Lung microvascular endothelial cell (primary cell): ENCODE data around the gene GLE1. TPM values are rescaled to one million over a fixed set of nuclear protein-coding genes. Genes with fewer than 3 reads are reported as not detected.

Experiments used
- DNase-seq, 2 donors: peaks; one replicate each; pipeline versions ENCODE4 v3.0.0 to v3.0.0-alpha.2; 2010; ENCODE audit warnings: low read depth in 2 of 2
- total RNA-seq: library from RNA; depleted of rRNA; stranded (reverse); fragments of >200 nt; gene quantifications from 2 replicates; pipeline ENCODE4 v1.2.1, GENCODE V29; 2014

GLE1 gene, protein sequence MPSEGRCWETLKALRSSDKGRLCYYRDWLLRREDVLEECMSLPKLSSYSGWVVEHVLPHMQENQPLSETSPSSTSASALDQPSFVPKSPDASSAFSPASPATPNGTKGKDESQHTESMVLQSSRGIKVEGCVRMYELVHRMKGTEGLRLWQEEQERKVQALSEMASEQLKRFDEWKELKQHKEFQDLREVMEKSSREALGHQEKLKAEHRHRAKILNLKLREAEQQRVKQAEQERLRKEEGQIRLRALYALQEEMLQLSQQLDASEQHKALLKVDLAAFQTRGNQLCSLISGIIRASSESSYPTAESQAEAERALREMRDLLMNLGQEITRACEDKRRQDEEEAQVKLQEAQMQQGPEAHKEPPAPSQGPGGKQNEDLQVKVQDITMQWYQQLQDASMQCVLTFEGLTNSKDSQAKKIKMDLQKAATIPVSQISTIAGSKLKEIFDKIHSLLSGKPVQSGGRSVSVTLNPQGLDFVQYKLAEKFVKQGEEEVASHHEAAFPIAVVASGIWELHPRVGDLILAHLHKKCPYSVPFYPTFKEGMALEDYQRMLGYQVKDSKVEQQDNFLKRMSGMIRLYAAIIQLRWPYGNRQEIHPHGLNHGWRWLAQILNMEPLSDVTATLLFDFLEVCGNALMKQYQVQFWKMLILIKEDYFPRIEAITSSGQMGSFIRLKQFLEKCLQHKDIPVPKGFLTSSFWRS
- total RNA-seq, result 8.5 and 10.9 TPM in 2 replicates

DNA sequence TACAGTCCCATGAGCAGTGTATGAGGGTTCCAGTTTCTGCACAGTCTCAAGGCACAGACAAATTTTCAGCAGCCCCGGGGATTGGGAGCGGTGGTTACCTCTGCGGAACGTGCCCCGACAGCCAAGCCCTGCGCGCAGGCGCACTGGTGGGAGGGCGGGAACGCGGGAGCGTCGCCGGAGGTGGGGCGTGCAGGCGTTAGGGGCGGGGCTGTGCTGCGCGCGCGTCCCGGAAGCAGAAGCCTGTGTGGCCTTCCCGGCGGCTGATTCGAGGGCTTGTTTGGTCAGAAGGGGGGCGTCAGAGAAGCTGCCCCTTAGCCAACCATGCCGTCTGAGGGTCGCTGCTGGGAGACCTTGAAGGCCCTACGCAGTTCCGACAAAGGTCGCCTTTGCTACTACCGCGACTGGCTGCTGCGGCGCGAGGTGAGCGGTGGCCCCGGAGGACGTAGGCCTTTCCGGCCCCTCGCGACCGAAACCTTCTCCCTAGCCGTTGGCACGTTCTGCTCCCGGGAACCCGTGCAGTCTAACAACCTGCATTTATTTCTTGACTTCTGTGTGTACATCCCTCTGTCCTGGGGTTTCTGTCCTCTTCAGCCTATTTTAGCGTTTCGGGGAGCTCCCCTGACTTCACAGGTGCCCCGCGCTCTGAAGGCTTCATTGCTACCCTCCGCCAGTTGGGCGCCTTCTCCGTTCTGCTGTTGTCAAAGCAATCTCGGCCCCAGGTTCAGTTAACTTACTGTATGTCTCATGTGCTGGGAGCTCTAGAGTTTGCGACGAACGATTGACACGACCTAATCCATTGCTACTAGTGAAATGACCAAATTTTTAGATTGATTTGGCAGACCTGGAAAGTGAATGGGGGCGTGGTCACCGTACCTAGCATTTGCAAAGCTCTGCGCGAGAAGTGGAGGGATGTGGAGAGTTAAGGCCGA lies at the start of gene GLE1:
GLE1 (plus strand) TSS at position 235 of the 929 bp plus-strand sequence; CDS start at position 322, 87 bp downstream.
- DNase-seq, result peak; percentile 94 to 96

DNA sequence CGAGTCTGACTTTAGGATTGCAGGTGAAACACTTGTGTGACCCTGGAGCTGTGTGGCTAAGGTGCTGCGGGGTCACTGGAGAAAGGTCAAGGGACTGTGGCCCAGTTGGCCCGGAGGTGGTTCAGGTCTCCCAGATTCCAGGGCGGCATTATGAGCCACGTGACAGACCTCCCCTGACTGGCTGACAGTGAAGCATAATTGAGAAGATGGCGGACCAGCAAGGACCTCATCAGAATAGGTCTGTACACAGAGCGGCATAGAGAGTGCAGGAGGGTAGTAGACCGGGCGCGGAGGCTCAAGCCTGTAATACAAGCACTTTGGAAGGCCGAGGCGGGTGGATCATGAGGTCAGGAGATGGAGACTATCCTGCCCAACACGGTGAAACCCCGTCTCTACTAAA lies 49.5 kb upstream of the GLE1 start:
- no peak for DNase-seq

DNA sequence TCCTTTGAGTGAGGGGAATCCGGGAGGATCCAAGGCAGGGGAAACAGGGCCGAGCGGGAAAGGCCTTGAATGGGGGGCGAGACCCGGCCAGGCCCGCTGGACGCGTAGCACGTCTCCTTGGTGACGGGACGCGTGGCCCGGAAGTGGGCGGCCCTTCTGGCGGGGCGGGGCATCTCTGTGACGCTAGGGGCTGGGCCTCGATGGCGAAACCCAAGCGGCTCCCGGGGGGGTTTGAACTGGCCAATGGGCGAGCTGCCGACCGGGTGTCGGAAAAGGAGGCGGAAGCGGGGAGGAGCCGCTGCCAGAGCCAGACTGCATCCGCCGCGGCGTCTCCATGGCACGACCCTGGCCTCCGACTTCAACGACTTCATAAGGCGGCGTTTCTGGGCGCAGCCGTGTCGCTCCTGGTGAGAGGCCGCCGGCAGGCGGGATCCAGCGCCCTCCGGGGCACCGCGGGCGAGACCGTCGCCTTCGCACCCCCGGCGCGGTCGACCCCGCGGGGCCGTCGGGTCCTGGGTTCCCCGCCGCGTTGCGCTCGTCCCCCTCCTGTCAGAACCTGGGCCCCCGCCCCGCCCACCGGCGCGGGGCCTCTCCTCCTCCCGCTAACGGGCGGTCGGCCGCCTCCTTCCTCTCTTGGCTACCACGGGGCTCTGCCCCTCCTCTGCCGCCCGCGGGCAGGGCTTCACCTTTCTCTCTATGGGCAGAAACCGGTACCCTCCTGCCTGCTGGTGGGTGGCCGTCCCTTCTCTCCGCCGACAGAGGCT lies 48.5 kb upstream of the GLE1 start, which contains the start of gene ODF2:
ODF2 (plus strand) TSS at position 158 of the 764 bp plus-strand sequence; CDS start at position 244, 86 bp downstream.
- DNase-seq, result peak; percentile 96

DNA sequence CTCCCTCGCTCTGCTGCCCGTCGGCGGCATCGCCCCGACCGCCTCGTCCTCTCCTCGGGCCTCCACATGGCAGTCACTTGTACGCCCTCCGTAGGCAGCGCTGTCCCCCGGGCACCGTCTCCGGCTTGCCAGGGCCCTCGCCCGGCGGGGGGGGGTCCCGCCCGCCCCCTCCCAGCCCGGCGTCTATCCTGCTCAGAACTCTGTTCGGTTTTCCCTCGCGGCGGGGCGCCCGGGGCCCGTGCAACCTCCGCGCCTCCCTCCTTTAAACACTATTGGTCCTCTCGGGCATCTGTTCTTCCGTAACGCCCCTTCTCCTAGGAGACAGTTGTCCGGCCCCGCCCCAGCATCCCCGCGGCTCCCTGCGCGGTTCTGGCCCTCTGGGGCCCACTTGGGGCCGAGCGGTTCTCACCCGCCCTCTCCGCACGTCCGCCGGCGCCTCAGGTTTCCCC lies 47.9 kb upstream of the GLE1 start:
- DNase-seq, result peak; percentile 65 to 70

DNA sequence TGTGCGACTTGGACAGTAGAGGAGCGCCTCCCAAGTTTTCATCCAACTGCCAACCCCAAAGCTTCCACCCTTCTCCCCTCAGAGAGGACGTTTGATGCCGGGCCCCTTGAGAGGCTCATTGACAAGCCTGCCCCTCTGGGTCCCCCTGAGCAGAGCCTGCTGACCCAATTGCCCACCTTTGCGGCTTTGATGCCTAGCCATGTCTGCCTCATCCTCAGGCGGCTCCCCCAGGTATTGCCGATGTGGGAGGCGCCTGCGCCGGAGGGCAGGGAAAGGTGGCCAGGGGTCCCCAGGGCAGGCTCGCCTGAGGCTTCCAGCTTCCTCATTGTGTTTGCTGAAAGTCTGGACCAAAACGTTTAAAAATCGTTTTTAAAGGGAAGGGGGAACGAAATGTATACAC lies 47.3 kb upstream of the GLE1 start:
- DNase-seq, result no peak

DNA sequence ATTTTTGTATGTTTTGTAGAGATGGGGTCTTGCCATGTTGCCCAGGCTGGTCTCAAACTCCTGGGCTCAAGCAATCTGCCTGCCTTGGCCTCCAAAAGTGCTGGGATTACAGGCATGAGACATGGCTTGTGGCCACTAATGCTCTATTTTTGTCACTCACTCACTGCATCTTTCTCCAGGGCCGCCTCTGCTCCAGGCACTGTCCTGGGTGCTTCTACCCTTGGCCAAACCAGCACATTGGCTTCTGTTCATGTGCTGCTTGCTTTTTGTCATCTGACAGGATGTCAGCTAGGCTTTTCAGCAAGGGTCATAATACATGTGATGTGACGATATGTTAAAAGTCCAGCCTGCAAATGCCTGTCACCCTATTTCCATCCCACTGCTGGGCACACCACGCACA lies 45.5 kb upstream of the GLE1 start:
- DNase-seq, result no peak

DNA sequence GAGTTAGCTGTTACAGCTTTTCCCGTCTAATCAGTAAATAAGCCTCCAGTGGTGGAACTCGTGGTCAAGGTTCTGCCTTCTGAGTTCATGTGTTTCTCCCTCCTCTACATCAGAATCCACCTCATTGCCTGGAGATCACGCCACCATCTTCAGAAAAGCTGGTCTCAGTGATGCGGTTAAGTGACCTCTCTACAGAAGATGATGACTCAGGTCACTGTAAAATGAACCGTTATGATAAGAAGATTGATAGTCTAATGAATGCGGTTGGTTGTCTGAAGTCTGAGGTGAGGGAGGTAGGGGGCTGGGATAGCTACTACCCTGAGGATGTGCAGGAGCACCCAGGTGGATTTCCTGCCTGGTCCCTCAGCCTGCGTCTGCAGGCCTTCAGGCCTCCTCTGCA lies 35.4 kb upstream of the GLE1 start:
- DNase-seq, result no peak

DNA sequence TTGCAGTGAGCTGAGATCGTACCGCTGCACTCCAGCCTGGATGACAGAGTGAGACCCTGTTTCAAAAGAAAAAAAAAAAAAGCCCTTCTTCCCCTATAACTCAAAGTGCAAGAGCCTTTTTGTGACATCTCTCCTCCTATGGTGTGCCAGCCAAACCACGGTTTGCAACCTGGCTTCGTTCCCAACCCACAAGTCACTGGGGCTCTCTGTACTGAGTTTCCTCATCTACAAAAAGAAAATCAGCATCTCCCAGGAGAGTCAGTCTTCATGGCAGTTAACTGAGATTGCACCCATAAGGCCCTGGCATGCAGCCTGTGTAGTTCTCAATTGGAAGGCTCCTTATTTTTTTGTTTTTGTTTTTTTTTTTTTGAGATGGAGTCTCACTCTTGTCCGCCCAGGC lies 34.0 kb upstream of the GLE1 start:
- no peak for DNase-seq

DNA sequence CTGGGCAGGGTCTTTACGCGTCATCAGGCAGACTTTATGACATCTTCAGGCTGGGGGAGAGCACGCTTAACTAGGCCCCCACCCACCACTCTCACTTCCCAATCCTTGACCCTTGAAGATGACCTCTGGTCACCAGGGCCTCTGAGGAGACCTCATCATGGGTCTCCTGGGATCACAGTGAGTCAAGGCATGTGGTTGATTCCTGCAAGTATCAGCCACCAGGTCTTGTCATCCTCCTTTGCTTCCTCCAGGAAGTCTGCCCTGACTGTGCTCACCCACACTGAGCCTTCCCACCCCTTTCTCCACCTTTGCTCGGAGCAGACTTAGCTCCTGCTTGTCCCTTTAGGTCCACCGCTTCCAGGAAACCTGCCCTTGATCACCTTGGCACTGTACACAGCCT lies 31.4 kb upstream of the GLE1 start:
- DNase-seq, result no peak

DNA sequence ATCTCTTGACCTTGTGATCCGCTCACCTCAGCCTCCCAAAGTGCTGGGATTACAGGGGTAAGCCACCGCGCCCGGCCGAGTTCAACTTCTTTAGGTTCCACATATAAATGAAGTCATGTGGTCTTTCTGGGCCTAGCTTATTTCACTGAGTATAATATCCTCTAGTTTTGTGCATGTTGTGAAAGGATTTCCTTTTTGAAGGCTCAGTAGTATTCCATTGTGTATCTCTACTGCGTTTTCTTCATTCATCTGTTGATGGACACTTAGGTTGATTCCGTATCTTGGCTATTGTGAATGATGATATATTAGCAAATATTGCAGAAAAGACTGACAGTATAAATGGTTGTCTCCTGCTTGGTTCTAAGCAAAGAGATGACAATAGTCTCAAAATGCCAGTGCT lies 28.7 kb upstream of the GLE1 start:
- no peak for DNase-seq

DNA sequence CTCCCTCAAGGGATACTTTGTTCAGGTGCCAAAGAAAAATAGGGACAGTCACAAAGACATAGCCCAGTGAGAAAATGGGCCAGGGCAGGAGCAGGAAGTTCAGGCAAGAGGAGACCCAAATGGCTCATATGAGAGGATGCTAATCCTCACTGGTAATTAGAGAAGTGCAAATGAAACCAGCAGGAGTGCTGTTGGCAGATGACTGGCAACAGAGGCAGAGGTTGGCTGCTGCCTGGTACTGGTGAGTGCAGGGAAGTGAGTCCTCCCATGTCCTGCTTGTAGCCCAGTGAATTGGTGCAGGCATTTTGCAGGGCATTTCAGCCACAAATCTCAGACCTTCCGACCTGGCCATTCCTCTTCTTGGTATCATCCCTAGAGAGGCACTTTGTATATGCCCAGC lies 25.3 kb upstream of the GLE1 start:
- no peak for DNase-seq

DNA sequence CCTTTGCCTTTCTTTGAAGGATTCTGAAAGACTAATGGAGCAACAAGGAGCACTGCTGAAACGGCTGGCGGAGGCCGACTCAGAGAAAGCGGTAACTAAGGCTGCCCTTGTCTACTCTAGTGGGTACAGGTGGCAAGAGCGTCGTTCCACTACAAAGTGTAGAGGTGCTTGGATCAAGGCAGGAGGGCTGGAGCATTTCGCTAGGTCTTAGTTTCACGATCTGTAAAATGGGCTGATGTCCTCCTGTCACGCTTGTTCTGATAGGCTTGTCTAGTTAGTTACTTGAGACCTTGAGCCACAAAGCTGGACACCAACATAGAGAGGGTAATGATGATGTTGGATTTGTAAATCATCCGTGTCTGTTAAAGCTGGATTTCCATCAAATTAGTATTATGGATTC lies 23.0 kb upstream of the GLE1 start:
- no peak for DNase-seq

DNA sequence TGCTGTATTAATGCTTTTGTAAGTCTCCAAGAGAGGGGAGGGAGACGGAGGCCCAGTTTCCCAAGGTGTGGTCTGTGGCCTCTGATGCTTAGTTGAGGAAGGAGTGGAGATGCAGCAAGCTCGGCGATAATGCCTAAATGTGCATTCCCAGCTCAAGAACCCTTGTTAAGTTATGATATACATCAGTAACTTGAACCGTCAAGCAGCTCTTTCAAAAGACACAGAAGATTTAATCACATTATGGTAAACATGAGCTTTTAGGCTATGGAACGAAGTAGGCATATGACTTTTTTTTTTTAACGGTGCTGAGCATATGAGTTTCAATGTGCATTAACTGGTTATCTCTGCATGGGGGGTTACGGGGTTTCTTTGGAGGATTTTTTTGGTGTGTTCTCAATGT lies 22.3 kb upstream of the GLE1 start:
- no peak for DNase-seq

DNA sequence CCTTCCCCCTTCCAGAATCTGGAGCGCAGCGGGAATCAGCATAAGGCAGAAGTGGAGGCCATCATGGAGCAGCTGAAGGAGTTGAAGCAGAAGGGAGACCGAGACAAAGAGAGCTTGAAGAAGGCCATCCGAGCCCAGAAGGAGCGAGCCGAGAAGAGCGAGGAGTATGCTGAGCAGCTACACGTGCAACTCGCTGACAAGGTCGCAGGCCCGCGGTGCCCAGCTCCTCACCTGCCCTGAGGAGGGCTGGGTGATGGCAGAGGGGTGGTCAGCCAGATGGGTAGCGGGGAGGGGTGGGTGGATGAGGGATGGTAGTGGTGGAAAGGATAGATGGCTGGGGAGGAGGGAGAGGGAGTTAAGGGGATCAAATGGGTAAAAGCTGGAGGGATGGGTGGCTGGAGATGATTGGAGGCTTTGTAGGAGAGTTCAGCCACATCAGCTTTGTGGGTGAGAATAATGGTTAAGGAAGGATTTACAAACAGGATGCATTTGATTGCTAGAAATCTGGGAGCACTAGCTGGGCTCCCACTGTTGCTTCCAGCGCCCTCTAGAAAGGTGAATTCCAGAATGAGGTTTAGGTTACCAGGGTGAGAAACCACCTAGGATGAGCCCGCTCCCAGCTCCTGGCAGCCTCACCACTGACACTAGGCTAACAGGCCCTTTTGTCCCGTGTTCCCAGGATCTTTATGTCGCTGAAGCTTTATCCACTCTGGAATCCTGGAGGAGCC lies 19.7 kb upstream of the GLE1 start:
- no peak for DNase-seq

DNA sequence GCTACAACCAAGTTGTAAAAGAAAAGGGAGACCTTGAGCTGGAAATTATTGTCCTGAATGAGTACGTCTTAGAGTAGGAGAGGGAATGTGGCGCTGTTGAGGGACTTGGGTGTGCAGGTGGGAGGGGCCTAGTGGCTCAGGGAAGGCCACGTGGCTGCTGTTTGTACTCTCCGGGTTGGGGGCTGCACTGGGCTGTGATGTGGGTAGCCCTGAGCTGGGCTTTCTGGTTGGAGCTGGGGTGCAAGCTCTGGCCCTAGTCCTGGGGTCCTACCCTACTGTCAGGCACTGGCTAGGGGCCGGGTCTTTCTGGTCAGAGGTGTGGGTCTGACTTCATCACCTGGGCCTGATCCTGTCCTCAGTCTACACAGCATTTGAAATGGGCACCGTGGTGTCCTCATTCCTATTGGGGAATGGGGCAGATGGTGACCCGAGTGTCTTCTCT lies 19.1 kb upstream of the GLE1 start:
- no peak for DNase-seq

DNA sequence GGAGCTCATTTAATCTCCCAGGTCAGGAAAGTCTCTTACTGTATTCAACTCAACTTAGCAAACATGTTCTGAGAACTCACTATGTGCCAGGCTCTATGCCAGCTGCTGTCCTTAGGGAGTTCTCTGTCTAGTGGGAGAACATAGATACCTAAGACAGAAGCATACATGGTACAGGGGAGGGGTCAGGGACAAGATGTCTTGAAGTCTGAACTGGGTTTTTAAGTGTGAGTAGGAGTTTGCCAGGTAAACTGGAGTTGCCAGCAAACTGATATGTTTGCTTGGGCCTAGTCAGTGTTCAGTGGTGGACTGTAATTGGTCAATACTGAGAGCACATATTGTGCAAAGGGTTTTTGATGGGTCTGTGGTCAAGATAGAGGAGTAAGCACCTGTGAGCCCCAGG lies 18.3 kb upstream of the GLE1 start:
- DNase-seq, result no peak

DNA sequence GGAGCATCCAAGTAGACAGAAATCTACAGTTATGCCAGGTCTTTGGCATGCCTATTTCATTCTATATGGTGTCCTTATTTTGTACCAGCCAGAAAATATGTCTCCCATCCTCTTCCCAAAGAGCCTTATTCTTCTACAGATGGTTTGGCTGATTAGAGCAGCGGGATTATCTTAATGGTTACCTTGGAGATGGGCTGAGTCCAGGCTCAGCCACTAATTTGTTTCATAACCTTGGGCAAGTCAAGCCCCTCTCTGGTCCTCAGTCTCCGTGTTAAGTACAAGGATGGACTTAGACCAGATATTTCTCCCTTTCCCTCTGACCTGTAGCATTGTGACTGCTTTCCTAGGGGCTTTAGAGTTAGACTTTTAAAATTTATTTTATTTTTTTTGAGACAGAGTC lies 11.1 kb upstream of the GLE1 start:
- no peak for DNase-seq

DNA sequence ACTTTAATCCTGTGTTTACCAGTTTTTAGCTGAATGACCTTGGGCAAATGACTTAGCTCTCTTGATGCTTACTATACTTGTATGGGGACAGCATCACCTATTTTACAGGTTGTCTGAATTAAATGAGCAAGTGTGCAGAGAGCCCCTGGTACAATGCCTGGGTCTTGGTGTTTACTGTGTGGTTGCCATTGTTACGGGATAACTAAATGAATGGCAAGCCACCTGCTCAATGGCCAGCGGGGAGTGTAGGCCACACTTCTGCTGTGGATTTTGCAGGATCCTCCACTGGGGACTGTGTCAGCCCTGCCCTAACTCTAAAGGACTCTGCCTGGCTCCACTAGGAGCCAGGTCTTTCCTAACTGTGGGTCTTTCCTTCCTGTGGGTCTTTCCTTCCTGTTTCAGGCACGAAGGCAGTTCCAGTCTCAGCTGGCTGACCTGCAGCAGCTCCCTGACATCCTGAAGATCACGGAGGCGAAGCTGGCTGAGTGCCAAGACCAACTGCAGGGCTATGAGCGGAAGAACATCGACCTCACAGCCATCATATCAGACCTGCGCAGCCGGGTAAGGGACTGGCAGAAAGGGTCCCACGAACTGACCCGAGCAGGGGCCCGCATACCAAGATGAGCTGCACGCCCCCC lies 10.3 kb upstream of the GLE1 start:
- DNase-seq, result peak; percentile 81 to 88

DNA sequence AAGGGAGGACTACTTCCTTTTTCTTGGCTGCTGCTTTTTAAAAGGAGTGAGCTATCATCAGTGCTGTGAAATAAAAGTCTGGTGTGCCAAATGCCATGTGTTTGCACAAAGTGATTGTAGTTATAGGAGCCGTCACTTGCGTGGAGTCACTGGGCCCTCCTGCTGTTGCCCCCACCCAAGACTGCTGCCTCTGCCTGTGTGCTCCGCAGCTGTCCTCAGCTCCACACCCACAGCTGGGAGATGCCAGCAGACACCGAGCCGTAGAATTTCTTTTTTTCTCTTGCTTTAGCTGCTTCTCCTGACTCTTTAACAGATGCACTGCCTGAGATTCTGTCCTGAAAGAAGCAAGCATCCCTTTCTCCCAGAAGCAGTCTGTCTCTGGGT lies 9.8 kb upstream of the GLE1 start:
- DNase-seq, result no peak

DNA sequence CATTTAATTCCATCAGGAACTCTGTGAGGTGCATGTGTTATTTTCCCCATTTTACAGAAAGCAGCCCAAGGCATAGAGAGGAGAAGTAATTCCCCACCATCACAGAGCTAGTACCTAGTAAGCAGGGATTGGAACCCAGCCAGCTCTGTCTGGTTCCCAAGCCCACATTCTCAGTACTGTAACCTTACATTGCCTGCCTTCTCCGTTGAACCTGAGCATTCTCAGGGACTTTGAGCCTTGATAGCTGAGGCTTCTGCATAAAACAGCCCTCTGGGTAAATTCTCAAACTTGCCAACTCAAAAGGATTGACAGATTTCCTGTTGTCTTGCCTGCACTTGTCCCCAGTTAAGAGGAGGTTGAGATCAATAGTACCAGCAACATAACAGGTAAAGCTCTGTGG lies 9.2 kb upstream of the GLE1 start:
- DNase-seq, result peak in 1 of 2 donors; percentile 35
